Measurements from ENCODE around the gene GRWD1. TPM values are rescaled to one million over a fixed set of nuclear protein-coding genes. Genes with fewer than 3 reads are reported as not detected.
A peak's percentile ranks its signal among the peaks of the same experiment; 100 is the strongest.

Gene GRWD1
- total and polyA plus RNA-seq, 2 of the 13 experiments (the other 11 are each of a cell fraction or from before 2014, with no cell fraction given) = 10.8 to 46.6 TPM

GRCh38 chr19:48444129-48444935 is 1.5 kb upstream of the GRWD1 start (continued):
- TF ChIP-seq, protein P1, sequence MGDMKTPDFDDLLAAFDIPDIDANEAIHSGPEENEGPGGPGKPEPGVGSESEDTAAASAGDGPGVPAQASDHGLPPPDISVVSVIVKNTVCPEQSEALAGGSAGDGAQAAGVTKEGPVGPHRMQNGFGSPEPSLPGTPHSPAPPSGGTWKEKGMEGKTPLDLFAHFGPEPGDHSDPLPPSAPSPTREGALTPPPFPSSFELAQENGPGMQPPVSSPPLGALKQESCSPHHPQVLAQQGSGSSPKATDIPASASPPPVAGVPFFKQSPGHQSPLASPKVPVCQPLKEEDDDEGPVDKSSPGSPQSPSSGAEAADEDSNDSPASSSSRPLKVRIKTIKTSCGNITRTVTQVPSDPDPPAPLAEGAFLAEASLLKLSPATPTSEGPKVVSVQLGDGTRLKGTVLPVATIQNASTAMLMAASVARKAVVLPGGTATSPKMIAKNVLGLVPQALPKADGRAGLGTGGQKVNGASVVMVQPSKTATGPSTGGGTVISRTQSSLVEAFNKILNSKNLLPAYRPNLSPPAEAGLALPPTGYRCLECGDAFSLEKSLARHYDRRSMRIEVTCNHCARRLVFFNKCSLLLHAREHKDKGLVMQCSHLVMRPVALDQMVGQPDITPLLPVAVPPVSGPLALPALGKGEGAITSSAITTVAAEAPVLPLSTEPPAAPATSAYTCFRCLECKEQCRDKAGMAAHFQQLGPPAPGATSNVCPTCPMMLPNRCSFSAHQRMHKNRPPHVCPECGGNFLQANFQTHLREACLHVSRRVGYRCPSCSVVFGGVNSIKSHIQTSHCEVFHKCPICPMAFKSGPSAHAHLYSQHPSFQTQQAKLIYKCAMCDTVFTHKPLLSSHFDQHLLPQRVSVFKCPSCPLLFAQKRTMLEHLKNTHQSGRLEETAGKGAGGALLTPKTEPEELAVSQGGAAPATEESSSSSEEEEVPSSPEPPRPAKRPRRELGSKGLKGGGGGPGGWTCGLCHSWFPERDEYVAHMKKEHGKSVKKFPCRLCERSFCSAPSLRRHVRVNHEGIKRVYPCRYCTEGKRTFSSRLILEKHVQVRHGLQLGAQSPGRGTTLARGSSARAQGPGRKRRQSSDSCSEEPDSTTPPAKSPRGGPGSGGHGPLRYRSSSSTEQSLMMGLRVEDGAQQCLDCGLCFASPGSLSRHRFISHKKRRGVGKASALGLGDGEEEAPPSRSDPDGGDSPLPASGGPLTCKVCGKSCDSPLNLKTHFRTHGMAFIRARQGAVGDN (CRISPR knock-in tag; IDR thresholded peaks at IDR 0.05) = peak; percentile 56
- no peak for TF ChIP-seq CEBPZ (IDR thresholded peaks at IDR 0.05; ENCODE audit: low read length)
- no peak for TF ChIP-seq ZNF83 (CRISPR knock-in tag; IDR thresholded peaks at IDR 0.05; ENCODE audit: borderline replicate concordance)
- TF ChIP-seq HNF4A (CRISPR knock-in tag; IDR thresholded peaks at IDR 0.05) = peak; percentile 41; the same call in 1 of the 2 replicates
- peak; percentile 85 for TF ChIP-seq NR2F6 (IDR thresholded peaks at IDR 0.05)
- peak; percentile 79 for TF ChIP-seq NR2F6 (CRISPR knock-in tag; IDR thresholded peaks at IDR 0.05)
- peak; percentile 72; the same call in 1 of the 2 replicates for TF ChIP-seq NR2F2 (IDR thresholded peaks at IDR 0.05; ENCODE audit: borderline replicate concordance, low read depth)
- TF ChIP-seq ZNF296 (CRISPR knock-in tag; conservative IDR thresholded peaks at IDR 0.05) = no peak
- TF ChIP-seq, protein P2, sequence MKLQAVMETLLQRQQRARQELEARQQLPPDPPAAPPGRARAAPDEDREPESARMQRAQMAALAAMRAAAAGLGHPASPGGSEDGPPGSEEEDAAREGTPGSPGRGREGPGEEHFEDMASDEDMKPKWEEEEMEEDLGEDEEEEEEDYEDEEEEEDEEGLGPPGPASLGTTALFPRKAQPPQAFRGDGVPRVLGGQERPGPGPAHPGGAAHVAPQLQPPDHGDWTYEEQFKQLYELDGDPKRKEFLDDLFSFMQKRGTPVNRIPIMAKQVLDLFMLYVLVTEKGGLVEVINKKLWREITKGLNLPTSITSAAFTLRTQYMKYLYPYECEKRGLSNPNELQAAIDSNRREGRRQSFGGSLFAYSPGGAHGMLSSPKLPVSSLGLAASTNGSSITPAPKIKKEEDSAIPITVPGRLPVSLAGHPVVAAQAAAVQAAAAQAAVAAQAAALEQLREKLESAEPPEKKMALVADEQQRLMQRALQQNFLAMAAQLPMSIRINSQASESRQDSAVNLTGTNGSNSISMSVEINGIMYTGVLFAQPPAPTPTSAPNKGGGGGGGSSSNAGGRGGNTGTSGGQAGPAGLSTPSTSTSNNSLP (IDR thresholded peaks at IDR 0.05; ENCODE audit: low read depth, low read length) = no peak
- 0 out of 2 replicates have a peak, but pooled peaks have one; percentile 6 for TF ChIP-seq ZSCAN29 (CRISPR knock-in tag; conservative IDR thresholded peaks at IDR 0.05)
- no peak for TF ChIP-seq PHF20 (CRISPR knock-in tag; IDR thresholded peaks at IDR 0.05)
- TF ChIP-seq NR2F1 (CRISPR knock-in tag; IDR thresholded peaks at IDR 0.05) = peak in 1 of 2 experiments; percentile 36; a peak in 1 of 4 replicates
- TF ChIP-seq SALL1 (CRISPR knock-in tag; IDR thresholded peaks at IDR 0.05) = peak; percentile 44
- no peak for TF ChIP-seq ZNF12 (CRISPR knock-in tag; IDR thresholded peaks at IDR 0.05)
- TF ChIP-seq ZBTB10 (CRISPR knock-in tag; IDR thresholded peaks at IDR 0.05; ENCODE audit: borderline replicate concordance) = peak; percentile 69; the same call in 1 of the 2 replicates
- peak; percentile 42; the same call in 1 of the 2 replicates for TF ChIP-seq SRF (IDR thresholded peaks at IDR 0.05; ENCODE audit: low read depth, low read length)
- TF ChIP-seq ZNF709 (CRISPR knock-in tag; IDR thresholded peaks at IDR 0.05) = 0 out of 2 replicates have a peak, but pooled peaks have one; percentile 28

All from HepG2 (cell line).